Caki2 (cell line): Measurements from ENCODE around the gene PAX7. TPM values are rescaled to one million over a fixed set of nuclear protein-coding genes. Genes with fewer than 3 reads are reported as not detected.
"Not testable (repeated sequence)": the region's sequence is repeated elsewhere in the genome, so short reads cannot be mapped to it uniquely, and the experiment has no call there.

ENCODE experiments used
- DNase-seq: peaks from one replicate; pipeline ENCODE4 v3.0.0-alpha.2; 2015; ENCODE audit warnings: low read depth
- in situ Hi-C: cut with HindIII; loops from 2 replicates; pipeline ENCODE4 v1.10.0; 2016; ENCODE audit warnings: low sequenced_read_pairs, low pct_unique_long_range_greater_than_20kb, mixed read lengths
- total RNA-seq: library from RNA; depleted of rRNA; stranded (reverse); fragments of >200 nt; shearing (Covaris generic); gene quantifications from 2 replicates; pipeline ENCODE4 v1.2.3, GENCODE V29; 2014; ENCODE audit warnings: low replicate concordance; rRNA removed

PAX7 gene
- not detected in 2 replicates for total RNA-seq

DNA sequence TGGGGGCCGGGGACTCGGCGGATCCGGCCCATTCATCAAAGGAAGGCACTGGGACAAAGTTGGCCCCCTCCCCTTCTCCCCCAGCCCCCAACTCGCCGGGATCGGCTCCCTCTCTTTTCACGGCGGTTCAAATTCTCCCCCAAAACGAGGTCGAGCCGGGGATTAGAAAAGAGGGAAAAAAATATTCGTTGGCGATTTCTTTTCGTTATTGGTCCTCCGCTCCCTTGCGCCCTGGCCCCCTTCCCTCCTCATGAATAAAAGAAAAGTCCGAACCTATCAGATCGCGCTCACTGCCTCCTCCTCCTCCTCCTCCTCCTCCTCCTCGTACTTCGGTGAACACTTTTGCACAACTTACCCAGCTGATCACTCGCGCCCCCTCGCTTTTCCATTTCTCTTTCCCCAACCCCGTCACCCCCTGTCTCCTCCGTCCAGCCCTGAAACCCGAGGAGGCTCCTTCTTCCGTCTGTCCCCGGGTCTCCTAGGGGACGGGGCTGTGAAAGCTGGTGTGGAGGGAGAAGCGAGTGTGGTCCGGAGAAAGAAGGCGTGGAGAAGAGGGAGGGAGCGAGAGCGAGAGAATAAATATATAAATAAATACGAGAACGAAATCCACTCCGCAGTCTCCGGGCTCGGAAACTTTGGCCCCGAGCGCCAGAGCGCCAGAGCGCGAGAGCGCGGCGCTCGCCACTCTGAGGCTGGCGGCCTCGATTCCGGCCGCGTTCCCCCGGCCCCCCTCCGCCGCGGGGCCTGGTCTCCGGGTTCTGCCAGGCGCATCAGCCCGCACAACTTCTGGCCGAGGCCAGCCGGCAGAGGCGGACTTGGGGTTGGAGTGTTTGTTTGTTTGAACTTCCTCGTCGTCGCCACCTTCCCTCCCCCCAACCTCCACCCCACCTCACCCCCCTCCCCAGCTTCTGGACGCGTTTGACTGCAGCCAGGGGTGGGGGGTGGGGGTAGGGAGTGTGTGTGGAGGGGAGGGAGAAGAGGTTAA lies at the start of gene PAX7:
PAX7 (plus strand) TSS at position 336 of the 985 bp plus-strand sequence. CDS start 758 bp downstream, outside the sequence.
- in situ Hi-C loops, result no loop called here
- DNase-seq, result no peak

DNA sequence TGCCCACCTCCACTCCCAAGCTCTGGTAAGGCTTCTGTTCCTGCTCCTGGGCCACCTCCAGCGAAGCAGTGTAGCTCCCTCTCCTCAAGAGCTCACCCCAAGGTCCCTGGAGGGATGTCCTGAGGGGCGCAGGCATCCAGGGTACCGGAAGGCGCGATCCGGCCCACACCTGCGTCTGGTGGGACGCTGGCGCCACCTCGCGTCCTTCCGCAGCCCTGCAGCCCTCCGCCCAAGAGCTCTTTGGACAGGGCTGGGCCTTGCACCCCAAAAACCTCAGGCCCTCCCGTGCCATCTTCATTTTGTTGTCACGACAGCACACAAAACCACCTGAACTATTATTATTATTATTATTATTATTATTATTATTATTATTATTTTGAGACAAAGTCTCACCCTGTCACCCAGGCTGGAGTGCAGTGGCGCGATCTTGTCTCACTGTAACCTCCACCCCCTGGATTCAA lies 49.2 kb upstream of the PAX7 start:
- in situ Hi-C loops, result no loop called here
- no peak for DNase-seq

DNA sequence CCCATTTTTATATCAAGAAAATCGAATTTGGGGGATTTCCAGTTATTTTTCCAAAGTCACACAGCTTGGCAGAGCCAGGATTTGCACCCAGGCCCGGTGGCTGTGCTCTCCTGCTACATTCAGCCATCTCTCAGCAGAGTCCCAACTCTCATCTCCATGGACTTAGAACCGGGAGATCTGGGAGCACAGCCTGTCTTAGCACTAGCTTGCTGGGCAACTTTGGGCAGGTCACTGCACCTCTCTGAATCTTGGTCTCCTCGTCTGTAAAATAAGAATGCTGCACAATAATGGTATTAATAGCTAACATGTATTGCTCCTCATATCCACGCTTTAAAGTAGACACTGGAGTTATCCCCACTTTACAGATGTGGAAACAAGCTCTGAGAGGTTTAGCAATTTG lies 47.8 kb upstream of the PAX7 start:
- in situ Hi-C loops, result no loop called here
- DNase-seq, result no peak

DNA sequence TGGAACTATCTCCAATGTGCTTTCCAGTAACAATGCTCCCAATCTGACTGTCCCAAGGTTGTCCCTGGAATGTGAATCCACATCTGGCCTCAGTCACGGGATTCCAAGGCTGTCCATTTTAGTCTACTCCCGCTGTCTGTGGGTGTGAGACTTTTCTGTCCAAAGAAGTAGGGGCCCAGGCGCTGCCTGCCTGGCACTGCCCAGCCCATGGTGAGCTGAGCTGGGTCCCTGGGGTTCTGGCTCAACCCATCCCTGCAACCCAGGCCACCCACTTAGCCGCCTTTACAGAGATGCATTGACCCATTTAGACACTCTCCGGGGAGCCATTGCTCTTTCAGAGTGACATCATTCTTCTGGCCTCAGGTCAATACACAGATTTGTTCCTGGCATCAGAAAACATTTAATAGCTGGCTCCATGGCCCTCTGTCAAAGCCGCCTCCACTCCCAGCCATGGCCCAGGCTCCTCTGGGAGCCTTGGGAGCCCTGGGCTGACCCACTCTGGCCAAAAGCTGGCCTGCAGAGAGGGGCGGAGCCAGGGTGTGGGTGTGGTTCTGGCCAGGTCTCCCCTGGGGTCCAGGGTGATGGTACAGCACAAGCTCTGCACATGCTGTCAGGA lies 47.2 kb upstream of the PAX7 start:
- DNase-seq, result no peak
- in situ Hi-C loops, result no loop called here

DNA sequence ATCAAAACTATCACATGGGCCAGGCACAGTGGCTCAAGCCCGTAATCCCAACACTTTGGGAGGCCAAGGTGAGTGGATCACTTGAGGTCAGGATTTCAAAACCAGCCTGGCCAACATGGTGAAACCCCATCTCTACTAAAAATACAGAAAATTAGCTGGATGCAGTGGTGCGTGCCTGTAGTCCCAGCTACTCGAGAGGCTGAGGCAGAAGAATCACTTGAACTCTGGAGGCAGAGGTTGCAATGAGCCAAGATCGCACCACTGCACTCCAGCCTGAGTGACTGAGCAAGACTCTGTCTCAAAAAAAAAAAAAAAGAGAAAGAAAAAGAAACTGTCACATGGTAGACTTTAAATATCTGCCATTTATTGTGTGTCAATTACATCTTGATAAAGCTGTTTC lies 44.6 kb upstream of the PAX7 start:
- DNase-seq, in situ Hi-C loops: not testable (repeated sequence)

DNA sequence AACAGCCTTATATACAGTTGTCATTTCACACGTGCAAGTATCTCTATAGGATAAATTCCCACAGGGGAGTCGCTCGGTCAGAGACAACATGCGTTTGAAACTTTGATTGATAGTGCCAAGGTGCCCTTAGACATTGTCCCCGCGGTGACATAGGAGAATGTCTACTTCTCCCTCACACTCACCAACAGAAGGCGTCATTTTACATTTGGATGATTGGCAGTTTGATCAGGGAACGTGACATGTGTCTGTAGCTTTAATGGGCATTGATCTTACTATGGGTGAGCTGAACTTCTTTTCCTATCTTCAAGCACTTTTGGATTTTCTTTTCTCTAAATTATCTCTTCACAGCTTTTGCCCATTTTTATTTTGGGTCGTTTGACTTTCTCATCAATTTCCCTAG lies 42.6 kb upstream of the PAX7 start:
- DNase-seq, result no peak
- in situ Hi-C loops, result no loop called here

DNA sequence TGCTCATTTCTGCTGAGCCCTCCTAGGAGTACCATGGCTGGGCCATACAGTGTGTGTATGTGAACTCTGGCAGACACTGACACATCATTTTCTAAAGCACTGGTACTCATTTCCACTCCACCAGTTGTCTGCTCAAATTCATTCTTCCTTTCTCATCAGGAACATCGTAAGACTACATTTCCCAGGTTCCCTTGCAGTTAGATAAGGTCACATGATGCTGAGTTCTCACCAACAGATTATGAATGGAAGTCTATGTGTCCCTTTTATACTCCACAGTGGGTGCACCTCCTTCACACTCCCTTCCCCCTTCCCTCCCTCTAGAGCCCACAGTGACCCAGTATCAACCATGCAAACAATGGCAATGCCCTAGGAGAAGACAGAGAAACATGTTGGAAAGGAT lies 38.3 kb upstream of the PAX7 start:
- in situ Hi-C loops, result no loop called here
- no peak for DNase-seq

DNA sequence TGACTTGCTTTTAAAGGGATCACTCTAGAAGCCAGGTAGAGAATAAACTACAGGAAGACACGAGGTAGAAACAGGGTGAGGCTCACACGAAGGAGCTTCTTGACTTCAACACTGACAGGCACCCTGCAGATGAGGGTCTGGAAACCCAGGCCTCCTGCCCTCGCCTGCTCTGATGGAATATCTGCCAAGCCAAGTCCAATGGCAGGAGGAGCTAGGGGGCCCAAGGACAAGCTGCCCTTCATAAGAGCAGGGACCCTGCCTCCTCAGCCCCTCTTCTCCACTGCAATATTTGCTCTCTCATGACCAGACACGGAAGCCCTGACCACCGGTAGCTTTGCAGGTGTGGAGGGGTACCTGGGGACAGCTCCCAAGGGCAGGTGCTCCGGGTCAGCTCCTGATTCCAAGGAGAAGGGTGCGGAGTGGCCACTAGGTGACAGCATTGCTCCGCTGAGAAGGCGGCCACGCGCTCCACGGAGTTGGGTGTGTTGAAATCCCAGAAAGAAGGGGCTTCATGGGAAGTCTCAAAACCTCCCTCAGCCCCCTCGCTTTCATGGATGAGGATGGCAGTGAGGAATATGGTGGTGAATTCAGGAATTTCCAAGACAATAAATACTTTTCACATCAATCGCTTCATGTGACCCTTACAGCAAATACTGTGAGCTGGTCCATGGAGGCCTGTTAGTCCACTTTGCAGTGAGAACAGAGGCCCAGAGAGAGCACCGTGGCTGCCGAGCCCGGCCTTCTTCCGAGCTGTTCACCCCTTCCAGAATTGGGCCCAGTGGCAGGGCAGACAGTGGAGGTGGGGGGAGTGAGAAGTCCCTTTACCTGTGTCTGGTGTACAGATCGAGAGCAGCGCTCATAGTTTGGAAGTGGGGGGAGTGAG lies 33.2 kb upstream of the PAX7 start:
- in situ Hi-C loops, result no loop called here
- DNase-seq, result peak; percentile 47

DNA sequence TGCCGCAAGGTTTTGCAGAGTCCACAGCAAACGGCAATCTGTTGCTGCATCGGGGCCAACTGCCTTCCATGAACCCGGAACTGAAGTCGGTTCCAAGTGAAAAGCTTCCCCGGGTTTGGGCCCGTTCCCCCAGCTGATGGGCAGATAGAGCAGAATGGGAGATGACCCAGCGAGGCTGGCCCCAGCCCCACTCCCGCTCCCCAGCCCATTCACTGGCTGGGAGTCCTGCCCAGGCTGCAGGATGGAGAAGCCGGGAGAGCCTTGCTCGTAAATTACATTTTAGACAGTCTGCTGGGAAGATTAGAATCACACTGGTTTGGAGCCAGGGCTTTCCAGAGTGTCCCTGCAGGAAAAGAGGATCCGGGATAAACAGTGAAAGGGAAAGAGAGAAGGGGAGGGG lies 31.6 kb upstream of the PAX7 start:
- no peak for DNase-seq
- in situ Hi-C loops, result no loop called here

DNA sequence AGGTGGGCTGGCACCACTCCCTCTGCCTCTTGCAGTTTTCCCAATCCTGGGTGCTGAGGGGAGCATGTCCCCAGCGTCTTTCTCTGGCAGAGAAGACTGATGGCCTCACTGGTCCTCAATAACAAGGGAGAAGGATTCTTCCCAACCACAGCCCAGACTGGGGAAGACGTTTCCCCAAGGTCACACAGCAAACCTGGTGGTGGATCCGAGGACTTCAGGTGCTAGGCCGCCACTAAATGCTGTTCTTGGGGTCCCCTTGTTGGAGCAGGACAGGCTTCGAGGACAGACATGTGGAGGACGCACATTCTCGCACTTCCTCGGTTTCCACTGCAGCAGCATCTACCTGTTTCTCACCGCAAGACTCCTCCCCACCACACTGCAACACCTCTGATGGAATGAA lies 30.9 kb upstream of the PAX7 start:
- no peak for DNase-seq
- in situ Hi-C loops, result no loop called here

DNA sequence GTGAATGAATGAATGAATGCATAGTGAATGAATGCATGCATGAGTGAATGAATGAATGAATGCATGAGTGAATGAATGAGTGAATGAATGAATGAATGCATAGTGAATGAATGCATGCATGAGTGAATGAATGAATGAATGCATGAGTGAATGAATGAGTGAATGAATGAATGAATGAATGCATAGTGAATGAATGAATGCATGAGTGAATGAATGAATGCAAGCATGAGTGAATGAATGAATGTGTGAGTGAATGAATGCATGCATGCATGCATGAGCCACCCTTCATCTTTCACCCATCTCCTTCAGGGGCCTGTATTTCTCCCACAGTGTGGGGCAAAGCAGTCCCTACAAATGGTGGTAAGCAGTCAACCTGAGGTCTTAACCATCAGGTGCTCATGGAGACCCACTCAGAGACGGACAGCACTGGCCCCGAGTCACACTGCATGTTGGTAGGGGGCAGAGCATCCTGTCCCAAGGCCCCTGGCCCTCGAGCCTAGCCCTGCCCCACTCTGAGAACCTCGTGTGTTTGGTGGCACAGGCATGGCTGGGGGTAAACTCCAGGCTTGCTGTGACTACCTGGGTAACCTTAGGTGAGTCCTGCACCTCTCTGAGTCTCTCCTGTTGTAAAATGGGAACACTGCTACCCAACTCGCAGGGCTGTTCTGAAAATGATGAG lies 28.0 kb upstream of the PAX7 start:
- no peak for DNase-seq
- in situ Hi-C loops, result no loop called here

DNA sequence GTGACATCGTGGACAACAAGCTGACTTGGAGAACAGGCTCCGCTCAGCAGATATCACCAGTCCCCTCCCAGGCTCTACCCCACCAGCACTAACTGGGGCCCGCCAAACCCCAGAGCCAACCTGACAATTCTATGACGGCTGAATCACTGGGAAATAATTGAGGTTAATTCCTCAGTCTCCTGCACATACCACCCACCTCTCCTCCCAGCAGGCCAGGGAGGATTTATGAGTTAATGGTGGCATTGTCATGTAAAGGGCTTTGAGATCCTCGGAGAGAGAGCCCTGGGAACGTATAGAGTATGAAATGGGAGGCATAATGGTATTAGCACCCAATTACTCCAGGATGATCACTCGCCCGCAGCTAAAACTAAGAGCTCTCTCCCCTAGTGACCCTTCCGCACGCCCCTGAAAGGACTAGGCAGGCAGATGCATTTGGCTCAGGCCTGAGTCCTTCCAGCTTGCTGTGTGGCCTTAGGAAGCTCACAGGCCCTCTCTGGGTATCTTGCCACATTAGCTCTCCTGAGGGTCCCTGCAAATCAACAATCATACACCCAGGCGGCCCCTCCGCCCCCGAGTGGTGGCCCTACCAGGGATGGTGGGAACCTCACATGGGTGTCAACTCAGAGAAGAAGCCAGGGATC lies 27.3 kb upstream of the PAX7 start:
- in situ Hi-C loops, result no loop called here
- DNase-seq, result no peak

DNA sequence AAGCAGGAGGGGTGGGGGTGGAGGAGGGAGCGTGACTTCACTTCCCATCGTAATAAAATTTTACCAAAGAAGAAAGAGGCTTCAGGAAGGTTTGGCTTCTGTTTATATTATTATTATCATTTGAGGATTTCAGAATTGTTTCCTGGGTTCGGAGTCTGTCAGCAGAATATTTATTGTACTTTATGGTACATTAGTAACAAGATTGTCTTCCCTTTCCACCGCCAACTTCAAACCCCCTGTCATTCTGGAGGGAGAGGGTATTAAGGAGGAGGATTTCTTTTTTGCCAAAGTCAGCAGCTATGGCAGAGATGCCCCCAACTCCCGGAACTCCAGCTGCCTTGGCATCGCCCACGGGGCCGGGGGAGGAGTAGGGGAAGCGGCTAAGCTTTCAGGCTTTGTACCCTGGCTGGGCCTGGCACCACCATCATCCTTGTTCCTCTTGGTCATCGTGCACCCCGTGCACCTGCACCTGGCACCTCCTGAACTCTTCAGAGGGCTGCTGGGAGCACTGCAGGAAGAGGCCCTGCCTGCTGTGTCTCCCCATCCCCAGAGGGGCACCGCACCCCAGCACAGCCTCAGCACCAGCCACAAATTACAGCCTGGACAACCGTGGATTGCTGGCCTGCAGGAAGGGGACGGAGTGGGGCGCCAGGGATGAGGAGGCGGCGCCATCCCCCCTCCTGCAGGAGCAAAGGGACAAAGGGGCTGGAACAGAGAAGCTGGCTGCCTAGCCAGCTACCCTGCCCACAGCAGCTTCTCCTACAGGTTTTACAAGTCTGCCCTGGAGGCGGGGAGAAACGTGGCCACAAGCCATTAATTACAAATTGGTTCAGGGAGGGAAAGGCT lies 24.0 kb upstream of the PAX7 start:
- DNase-seq, result no peak
- in situ Hi-C loops, result no loop called here

DNA sequence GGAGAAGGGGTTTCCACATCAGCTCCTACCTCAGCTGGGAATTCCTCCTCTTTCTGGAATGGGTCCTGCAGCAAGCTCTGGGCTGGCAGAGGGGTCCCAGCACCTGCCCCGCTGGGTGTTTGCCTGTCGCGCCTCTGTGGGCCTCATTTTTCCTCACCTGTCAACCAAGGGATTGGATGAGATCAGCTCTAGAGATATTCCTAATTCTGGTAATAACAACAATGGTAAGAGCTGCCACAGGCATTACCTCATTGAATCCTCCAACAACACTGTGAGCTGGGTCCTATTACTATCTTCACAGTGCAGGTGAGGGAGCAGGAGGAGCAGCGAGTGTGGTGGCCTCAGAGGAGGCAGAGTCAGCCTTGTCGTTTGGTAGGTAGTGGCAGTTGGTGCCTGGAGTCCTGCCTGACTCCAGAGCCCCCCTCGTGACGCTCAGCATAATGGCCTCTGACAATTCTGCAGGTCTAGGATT lies 23.3 kb upstream of the PAX7 start:
- no peak for DNase-seq
- in situ Hi-C loops, result no loop called here

DNA sequence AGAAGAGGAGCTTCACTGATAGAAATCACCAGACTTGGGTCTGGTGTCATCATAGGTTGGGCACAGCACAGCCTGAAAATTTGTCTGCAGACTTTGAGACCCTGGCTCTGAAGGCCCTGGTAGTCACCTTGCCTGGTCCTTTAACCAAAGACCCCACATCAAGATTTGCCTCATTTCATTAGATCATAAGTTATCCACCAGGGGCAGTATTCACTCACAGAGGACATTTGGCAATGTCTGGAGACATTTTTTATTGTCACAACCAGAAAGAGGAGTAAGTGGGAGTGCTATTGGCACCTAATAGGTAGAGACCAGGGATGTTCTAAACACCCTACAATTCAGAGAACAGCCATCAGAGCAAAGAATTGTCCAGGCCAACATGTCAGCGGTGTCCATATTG lies 22.1 kb upstream of the PAX7 start:
- no peak for DNase-seq
- in situ Hi-C loops, result no loop called here

DNA sequence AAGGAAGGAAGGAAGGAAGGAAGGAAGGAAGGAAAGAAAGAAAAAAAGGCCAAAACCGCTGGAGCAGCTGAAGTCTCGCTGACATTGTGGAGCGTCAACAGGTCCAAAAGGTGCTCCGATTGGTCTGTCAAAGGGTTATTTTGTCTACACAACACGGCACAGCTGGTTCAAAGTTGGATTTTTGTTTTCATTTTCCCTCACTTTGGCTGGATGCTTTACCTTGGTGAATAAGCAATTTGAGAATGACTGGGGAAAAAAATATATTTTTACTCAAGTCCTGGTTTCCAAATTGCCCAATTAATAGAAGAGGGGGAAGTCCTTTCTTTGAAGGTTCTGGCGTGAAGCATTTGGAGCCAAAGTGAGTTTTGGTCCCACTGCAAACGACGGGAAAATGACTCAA lies 19.3 kb upstream of the PAX7 start:
- in situ Hi-C loops, result no loop called here
- no peak for DNase-seq

DNA sequence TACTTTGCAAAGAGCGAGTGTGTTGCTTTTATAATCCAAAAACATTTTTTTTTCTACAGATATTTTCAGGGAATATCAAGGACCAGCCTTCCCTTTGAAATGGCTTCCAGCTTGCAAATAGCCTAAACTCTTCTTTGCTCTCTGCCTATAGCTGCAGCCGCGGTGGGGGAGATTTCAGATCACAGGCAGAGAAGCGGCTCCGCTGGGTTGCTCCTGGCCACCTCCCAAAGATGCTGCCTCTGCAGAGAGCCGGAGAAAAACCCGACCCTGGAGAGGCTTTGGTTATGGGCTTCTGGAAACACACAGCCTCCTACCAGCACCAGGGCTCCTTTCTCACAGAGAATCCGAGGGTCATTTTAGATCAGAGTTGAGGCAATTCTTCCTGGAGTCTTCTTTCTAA lies 18.6 kb upstream of the PAX7 start:
- no peak for DNase-seq
- in situ Hi-C loops, result no loop called here
